GM18868 (cell line): ENCODE data around the gene ZNF135.

Source experiments
- ATAC-seq: cut with Tn5 transposase; IDR thresholded peaks from one replicate; pipeline ENCODE4 v1.9.1; 2021; ENCODE audit warnings: mild to moderate bottlenecking, moderate library complexity; ENCODE audit not compliant: unreplicated experiment

The ZNF135 gene

GRCh38 chr19:58045411-58046050 is 13.6 kb upstream of the ZNF135 start:
- no peak for ATAC-seq

DNA sequence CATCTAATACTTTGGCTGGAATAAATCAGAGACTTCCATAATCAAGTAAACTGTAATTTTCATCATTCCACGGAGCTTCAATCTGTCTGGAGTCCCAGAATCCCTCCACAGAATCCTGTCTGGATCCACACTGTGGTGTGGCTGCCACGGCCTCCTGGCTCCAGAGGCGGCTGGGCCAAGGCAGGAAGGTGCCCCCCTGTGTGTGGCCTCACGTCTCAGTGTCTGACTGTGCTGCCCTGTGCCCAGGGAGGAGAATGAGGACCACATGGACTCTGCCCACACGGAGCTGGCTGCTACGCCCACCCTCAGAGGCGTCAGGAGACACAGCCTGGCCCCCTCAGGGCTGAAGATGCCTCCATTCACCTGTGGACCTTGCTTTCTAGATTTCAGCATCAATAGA is 12.2 kb upstream of the ZNF135 start:
- ATAC-seq, result no peak

DNA sequence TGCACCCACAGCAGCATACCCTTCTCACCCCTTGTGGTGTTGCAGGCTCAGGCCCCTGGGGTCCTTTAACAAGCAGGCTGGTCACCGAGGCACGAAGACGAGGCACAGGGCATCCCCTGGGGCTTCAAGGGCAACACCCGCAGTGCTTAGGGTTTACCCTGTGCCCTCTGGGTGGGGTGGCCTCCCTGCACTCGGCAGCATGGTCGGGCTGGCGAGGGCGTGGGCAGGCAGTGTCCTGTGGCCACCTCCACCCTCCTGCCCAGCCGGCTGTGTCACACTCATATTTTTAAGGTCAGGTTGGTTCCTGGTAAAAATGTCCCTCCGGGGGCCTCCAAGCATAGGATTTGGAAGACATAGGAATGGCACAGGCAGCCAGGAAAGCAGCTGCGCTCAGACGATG is 11.4 kb upstream of the ZNF135 start:
- ATAC-seq, result no peak

GRCh38 chr19:58052256-58052655 is 6.8 kb upstream of the ZNF135 start:
- no peak for ATAC-seq

GRCh38 chr19:58053480-58054156 is 5.5 kb upstream of the ZNF135 start:
- ATAC-seq, result no peak

GRCh38 chr19:58054901-58055874 is 3.9 kb upstream of the ZNF135 start:
- ATAC-seq, result no peak

DNA sequence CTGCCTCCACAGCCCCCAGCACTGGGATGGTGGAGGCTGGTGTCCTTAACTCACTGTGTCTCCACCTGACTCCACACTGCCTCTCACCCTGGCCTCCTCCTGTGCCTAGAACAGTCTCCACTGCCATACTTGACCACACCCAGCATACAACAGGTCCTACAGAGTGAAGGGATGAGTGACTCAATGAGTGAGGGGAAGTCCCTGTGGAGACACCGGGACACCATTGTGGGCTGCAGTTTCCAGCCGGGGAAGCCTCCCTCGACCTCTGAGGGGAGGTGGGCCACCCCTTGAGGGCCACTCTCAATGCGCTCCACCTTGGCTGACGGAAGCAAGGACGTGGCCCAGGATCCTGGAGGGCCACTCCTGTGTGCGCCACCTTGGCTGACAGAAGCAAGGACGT is 2.8 kb upstream of the ZNF135 start:
- ATAC-seq, result no peak

- no peak for ATAC-seq
Measured at GRCh38 chr19:58056861-58057260, 2.2 kb upstream of the ZNF135 start.

DNA sequence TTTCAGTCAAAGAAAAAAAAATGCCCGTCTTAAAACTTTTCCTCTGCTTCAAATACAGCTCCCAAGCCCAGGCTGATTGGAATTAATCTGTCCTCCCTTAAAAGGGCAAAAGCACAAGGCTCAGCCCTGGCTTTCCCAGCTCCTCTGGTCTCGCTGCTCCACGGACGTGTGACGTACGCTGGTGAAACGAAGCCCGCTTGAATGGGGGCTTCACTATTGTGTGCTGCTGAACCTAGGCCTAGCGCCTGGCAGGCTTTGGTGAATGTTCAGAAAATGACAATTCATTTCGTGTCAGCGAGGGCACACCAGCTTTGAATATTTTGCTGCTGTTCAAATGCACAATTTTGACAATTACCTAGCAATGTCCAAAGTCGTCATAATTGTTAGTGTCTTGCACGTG is 615 bp upstream of the ZNF135 start:
- ATAC-seq, result no peak

GRCh38 chr19:58059671-58060078 is 593 bp downstream of the ZNF135 start:
- no peak for ATAC-seq

DNA sequence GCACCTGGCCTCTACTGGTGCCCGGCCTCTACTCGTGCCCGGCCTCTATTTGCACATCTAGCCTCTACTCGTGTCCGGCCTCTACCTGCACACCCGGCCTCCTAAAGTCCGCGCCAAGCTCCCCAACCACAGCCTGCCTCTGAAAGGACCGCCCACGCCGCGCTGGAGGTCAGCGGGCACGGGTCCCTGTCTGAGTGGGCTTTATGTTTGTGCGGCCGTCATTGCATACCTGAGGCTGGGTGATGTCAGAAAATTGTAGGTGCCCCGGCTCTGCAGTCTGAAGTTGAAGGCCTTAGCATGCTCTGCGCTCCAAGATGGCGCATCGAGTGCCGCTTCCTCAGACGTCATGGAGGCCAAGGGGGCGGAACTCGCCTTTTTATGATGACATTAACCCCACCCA is 1.1 kb downstream of the ZNF135 start:
- ATAC-seq, result no peak

GRCh38 chr19:58063712-58064111 is 4.6 kb downstream of the ZNF135 start:
- ATAC-seq, result no peak

GRCh38 chr19:58067240-58067912 is 8.3 kb downstream of the ZNF135 start:
- no peak for ATAC-seq

DNA sequence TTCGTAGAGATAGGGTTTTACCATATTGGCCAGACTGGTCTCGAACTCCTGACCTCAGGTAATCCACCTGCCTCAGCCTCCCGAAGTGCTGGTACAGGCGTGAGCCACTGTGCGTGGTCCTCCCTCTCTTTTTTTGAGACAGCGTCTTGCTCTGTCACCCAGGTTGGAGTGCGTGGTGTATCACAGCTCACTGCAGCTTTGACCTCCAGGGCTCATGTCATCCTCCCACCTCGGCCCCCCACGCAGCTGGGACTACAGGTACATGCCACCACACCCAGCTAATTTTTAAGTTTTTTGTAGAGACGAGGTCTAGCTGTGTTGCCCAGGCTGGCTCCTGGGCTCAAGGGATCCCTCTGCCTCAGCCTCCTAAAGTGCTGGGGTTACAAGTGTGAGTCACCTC is 20.7 kb downstream of the ZNF135 start:
- ATAC-seq, result no peak

DNA sequence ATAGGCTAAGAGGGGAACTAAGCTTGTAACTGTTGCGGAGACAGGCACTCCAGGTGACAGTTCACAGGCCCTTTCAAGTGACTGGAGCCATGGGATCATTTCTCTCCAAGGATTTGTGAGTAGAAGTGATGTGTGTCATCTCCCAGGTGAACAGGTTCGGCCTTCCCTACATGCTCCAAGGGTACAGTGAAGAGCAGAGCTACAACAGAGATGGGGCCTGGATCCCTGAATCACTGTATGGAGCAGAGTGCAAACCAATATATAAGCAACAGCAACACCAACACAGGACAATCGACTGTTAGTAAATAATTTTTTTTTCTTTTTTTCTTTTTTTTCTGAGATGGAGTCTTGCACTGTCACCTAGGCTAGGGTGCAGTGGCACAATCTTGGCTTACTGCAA is 23.9 kb downstream of the ZNF135 start:
- no peak for ATAC-seq

GRCh38 chr19:58084596-58085347 is 25.7 kb downstream of the ZNF135 start:
- no peak for ATAC-seq

DNA sequence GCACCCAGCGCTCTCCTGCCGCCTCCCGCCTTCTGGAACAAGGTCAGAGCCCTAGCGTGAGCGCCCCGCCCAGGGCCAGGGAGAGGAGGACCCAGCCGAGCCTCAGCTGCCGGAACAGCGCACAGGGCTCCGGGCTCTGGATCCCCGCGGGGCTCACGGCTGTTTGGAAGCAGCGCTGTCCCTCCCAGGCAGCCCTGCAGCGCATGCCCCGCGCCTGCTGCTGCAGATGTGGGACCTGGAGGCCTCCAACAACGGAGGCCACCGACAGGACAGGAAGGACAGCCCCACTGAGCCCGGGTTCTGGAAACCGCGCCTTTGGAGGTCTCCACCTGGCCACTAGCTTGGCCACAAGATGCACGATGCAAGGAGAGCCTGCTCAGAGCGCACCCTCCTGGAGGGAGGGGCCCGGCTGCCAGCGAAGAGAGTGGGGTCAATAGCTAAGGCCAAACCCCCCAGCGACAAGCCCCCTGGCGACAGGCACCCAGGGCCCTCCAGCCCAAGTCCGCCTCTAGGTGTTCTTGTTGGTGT is 26.3 kb downstream of the ZNF135 start:
- ATAC-seq, result no peak

DNA sequence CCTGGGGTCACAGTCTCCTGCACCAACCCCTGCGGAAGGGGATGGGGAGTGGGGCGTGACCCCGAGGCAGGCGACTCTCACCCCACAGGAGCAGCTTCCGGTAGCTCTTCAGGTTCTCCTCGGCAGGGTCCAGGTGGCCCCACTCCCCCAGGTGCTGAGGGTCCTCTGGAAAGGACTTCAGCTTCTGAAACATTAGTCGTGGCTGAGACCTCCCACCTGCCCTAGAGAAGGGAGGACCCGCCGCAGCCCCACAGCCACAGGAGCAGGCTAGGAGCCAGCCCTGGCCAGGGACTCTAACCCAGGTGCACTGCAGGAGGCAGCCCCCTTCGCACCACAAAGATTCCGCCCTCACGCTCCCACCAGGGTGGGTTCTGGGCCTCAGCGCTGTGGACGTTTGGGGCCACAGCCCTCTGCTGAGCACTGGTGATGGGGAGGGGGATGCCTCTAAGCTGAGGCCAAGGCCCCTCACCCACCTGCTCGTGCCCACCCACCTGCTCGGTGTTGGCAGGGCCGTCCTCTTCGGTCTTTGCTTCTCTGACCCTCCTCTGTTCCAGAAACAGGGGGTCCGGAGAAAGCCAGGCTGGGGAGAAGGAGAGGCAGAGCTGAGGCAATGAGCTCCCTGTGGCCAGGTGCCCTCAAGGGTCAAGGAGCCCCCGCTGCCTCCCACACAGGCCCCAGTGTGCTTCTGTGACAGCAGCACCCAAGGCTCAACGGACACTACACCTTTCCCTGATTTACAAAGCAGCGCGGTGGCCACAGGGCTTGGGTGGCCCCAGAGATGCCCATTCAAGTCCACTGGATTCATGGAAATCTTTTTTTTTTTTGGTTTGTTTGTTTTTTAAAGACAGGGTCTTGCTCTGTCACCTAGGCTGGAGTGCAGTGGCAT is 28.0 kb downstream of the ZNF135 start:
- ATAC-seq, result no peak

DNA sequence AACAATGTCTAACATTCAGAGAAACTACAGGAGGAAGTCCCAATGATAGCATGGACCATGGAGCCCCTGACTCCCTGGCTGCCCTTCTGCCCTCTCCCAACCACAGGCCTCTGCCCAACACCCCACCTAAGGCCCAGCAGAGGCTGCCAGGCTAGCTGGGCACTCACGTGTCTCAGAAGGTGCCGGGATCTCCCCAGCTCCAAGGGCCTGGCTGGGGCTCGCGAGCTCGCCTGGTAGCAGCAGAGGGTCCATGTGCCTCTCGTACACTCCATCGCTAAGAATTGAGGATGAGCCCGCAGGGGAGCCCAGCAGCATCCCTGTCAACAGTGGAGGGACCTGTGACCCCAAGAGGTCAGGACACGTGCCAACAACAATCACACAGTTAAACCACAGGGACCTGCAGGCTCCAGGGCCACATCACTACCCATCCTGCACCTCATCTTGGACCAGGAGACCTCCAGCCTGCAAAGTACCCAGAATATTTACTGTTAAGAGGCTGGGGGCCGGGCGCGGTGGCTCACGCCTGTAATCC is 29.5 kb downstream of the ZNF135 start:
- ATAC-seq, result no peak
